NCI-H128 (cell line): ENCODE measurements around the gene MIB2.
A peak's percentile ranks its signal among the peaks of the same experiment; 100 is the strongest.
"Not testable (repeated sequence)": the region's sequence is repeated elsewhere in the genome, so short reads cannot be mapped to it uniquely, and the experiment has no call there.

ENCODE experiments used
- DNase-seq: peaks from one replicate; lab custom pipeline; 2025; ENCODE audit not compliant: unreplicated experiment; lab: John Stamatoyannopoulos, UW

MIB2 gene

GRCh38 chr1:1626207-1627141 lies 11.2 kb downstream of the MIB2 start:
- no peak for DNase-seq

- DNase-seq, result no peak
These were observed 12.0 kb downstream of the MIB2 start for GRCh38 chr1:1627261-1627828.

- no peak for DNase-seq
These were observed 12.8 kb downstream of the MIB2 start for GRCh38 chr1:1627829-1628753.

- no peak for DNase-seq
These were observed 13.6 kb downstream of the MIB2 start for GRCh38 chr1:1628754-1629429.

GRCh38 chr1:1629430-1630190 lies 14.3 kb downstream of the MIB2 start:
- no peak for DNase-seq

GRCh38 chr1:1630191-1630964 lies 15.1 kb downstream of the MIB2 start:
- peak; percentile 56 for DNase-seq

- DNase-seq, result no peak
These were observed 15.9 kb downstream of the MIB2 start for GRCh38 chr1:1630965-1631781.

GRCh38 chr1:1631782-1632420 lies 16.6 kb downstream of the MIB2 start, which contains the start of gene MMP23B:
Gene MMP23B (plus strand): TSS chr1:1632173. CDS start chr1:1632219, 46 bp downstream.
- no peak for DNase-seq

GRCh38 chr1:1633409-1633808 lies 18.1 kb downstream of the MIB2 start:
- DNase-seq, result not testable (repeated sequence)

GRCh38 chr1:1634613-1635012 lies 19.3 kb downstream of the MIB2 start:
- DNase-seq, result not testable (repeated sequence)

- DNase-seq, result not testable (repeated sequence)
These were observed 21.6 kb downstream of the MIB2 start for GRCh38 chr1:1636621-1637478.

GRCh38 chr1:1637479-1637875 lies 22.2 kb downstream of the MIB2 start:
- DNase-seq, result not testable (repeated sequence)

- DNase-seq, result not testable (repeated sequence)
These were observed 23.2 kb downstream of the MIB2 start for GRCh38 chr1:1638528-1638927.

- not testable (repeated sequence) for DNase-seq
These were observed 24.1 kb downstream of the MIB2 start for GRCh38 chr1:1639368-1639767.

- not testable (repeated sequence) for DNase-seq
These were observed 24.8 kb downstream of the MIB2 start for GRCh38 chr1:1640081-1640480.

- not testable (repeated sequence) for DNase-seq
These were observed 25.6 kb downstream of the MIB2 start for GRCh38 chr1:1640711-1641461.
